HG03378 (cell line): ENCODE data around the gene ARHGDIB.

Source experiments
- ATAC-seq: cut with Tn5 transposase; IDR thresholded peaks from one replicate; pipeline ENCODE4 v1.9.1; 2021; ENCODE audit warnings: mild to moderate bottlenecking, moderate library complexity; ENCODE audit not compliant: unreplicated experiment

The ARHGDIB gene

DNA sequence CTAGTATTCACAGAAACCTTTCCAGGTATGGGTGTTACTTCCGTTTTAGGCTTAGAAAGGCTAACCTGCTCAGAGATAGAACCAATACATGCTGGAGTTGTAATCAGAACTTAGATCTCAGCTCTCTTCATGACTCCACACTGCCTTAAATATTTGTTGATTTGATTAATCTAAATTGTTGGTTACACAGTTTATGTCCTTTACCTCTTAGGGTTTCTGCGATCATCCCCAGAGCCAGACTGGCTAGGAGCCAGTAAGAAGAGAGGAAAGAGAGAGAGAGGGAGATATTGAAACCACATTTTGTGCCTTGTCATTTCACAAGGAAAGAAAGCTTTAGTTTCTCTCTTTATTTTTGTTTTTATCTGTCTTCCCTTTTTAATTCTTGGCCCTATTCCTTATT lies 58.9 kb downstream of the ARHGDIB start:
- no peak for ATAC-seq

GRCh38 chr12:14901228-14901562 lies 60.2 kb downstream of the ARHGDIB start:
- ATAC-seq: no peak

- ATAC-seq: no peak
Observed at GRCh38 chr12:14900521-14901227, 60.7 kb downstream of the ARHGDIB start.

- no peak for ATAC-seq
Observed at GRCh38 chr12:14896521-14897169, 64.8 kb downstream of the ARHGDIB start.

DNA sequence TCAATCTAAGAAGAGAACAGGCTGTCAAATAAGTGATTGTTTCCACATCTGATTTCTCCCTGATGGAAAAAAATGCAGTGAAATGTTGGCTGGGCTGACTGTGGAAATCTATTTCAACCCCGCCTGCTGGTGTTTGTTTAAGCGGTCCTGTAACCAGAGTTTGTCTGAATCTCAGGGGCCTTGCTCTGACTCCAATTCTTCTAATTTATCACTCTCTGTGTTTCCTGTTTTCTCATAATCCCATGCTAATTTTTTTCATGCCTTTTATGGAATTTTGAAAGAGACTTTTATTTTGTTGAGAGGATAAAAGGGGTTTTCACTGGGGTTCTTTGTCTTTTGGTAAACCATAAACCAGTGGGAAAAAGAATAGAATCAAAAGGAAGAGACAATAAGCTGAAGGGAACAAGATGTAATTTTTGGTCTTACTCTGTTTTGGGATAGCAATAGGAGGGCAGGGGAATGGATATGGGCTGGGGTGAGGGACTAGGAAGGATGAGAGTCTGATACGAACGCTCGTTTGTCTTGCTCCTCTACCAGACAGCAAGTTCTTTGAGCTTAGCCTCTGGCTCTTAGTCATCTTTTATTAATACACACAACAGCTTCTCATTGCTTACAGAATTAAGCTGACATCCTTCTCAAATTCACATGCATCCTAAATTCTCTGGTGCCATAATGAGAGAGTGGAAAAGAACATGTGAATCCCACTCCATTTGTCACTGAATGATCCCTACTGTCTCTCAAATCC lies 67.7 kb downstream of the ARHGDIB start:
- ATAC-seq: no peak

GRCh38 chr12:14892726-14893505 lies 68.5 kb downstream of the ARHGDIB start:
- no peak for ATAC-seq
